OCI-LY7 (cell line): ENCODE data around the gene COL23A1.

Experiments used
- CTCF ChIP-seq: fragments of 200-600 bp; sonication (generic); conservative IDR thresholded peaks from 2 replicates; pipeline ENCODE4 v1.5.1; 2014; ENCODE audit warnings: mild to moderate bottlenecking, antibody characterized with exemption, low read length, moderate library complexity, mixed read lengths
- EZH2phosphoT487 ChIP-seq: fragments of 200-600 bp; sonication (generic); IDR thresholded peaks from 2 replicates; pipeline ENCODE4 v1.6.1; 2018; ENCODE audit warnings: low read depth, borderline replicate concordance, mild to moderate bottlenecking, mixed run types, antibody characterized with exemption, low read length, moderate library complexity, mixed read lengths

GRCh38 chr5:178514851-178515418 lies 75.3 kb downstream of the COL23A1 start:
- TF ChIP-seq CTCF (no peak), EZH2phosphoT487 (no peak)
